Measurements from ENCODE around the gene TCF19.

- TF ChIP-seq CTCF (IDR thresholded peaks at IDR 0.05) (no peak), EP300 (IDR thresholded peaks at IDR 0.05) (no peak), POLR2A (IDR thresholded peaks at IDR 0.05) (no peak), POLR2AphosphoS5 (IDR thresholded peaks at IDR 0.05) (no peak)
Measured at GRCh38 chr6:31205638-31206037, 47.2 kb downstream of the TCF19 start.

Data from upper lobe of left lung (tissue), 4 donors.